HepG2 (cell line): ENCODE data around the gene ONECUT2. TPM values are rescaled to one million over a fixed set of nuclear protein-coding genes. Genes with fewer than 3 reads are reported as not detected.
A peak's percentile ranks its signal among the peaks of the same experiment; 100 is the strongest.

Source experiments
- AGO2 ChIP-seq: fragments of 200-400 bp; formaldehyde crosslinking; optimal IDR thresholded peaks from 2 replicates; pipeline ENCODE3; 2017; ENCODE audit warnings: mild to moderate bottlenecking, low read depth, low read length, moderate library complexity
- ARHGAP35 ChIP-seq: sonication (generic); formaldehyde crosslinking; IDR thresholded peaks from 2 replicates; pipeline ENCODE4 v1.9.0; 2022; ENCODE audit warnings: mild to moderate bottlenecking, inconsistent platforms, moderate library complexity, missing genetic modification reagents, borderline replicate concordance
- ARNT ChIP-seq: fragments of 450-650 bp; IDR thresholded peaks from 2 replicates; pipeline ENCODE4 v1.6.1; 2017
- CCDC6 ChIP-seq: sonication (generic); formaldehyde crosslinking; IDR thresholded peaks from 2 replicates; pipeline ENCODE4 v1.8.1; 2022; ENCODE audit warnings: mild to moderate bottlenecking, missing genetic modification reagents, moderate library complexity
- HOXA7 ChIP-seq: sonication (generic); formaldehyde crosslinking; IDR thresholded peaks from 2 replicates; pipeline ENCODE4 v1.8.1; 2022; ENCODE audit warnings: mild to moderate bottlenecking, missing genetic modification reagents, moderate library complexity
- KLF16 ChIP-seq, 2 experiments: sonication (generic) in 1 of 2; formaldehyde crosslinking in 1 of 2; IDR thresholded peaks; 2 replicates each; pipeline versions ENCODE4 v1.6.1 to v1.8.0; 2016 to 2023; ENCODE audit warnings: missing genetic modification reagents in 2 of 2, missing compliant biosample characterization in 1 of 2
- MED13 ChIP-seq: sonication (generic); formaldehyde crosslinking; IDR thresholded peaks from 2 replicates; pipeline ENCODE4 v1.5.0; 2020; ENCODE audit warnings: missing genetic modification reagents
- MED8 ChIP-seq: sonication (generic); formaldehyde crosslinking; IDR thresholded peaks from 2 replicates; pipeline ENCODE4 v1.8.1; 2023; ENCODE audit warnings: mild to moderate bottlenecking, missing genetic modification reagents; ENCODE audit not compliant: insufficient replicate concordance
- NFKBIZ ChIP-seq: IDR thresholded peaks from 2 replicates; pipeline ENCODE4 v1.6.1; 2018; ENCODE audit warnings: missing genetic modification reagents, missing compliant biosample characterization
- RORA ChIP-seq: sonication (generic); formaldehyde crosslinking; IDR thresholded peaks from 2 replicates; pipeline ENCODE4 v1.5.0; 2020; ENCODE audit warnings: mild to moderate bottlenecking, missing genetic modification reagents, moderate library complexity
- RXRB ChIP-seq: IDR thresholded peaks from 2 replicates; pipeline ENCODE4 v1.6.1; 2016; ENCODE audit warnings: borderline replicate concordance, missing genetic modification reagents, missing compliant biosample characterization
- SATB2 ChIP-seq: sonication (generic); formaldehyde crosslinking; IDR thresholded peaks from 2 replicates; pipeline ENCODE4 v1.5.0; 2020; ENCODE audit warnings: missing genetic modification reagents
- SMARCE1 ChIP-seq: fragments of 450-650 bp; IDR thresholded peaks from 2 replicates; pipeline ENCODE4 v1.6.1; 2017; ENCODE audit warnings: borderline replicate concordance
- SNAPC2 ChIP-seq: sonication (generic); formaldehyde crosslinking; IDR thresholded peaks from 2 replicates; pipeline ENCODE4 v1.8.1; 2022; ENCODE audit warnings: mild to moderate bottlenecking, missing genetic modification reagents
- TBP ChIP-seq: sonication (generic); formaldehyde crosslinking; IDR thresholded peaks from 2 replicates; pipeline ENCODE4 v1.5.0; 2020; ENCODE audit warnings: missing genetic modification reagents
- TBX3 ChIP-seq: fragments of 450-650 bp; IDR thresholded peaks from 2 replicates; pipeline ENCODE4 v1.6.1; 2017; ENCODE audit warnings: antibody characterized with exemption, mild to moderate bottlenecking, inconsistent platforms, borderline replicate concordance
- ZHX1 ChIP-seq: sonication (generic); formaldehyde crosslinking; IDR thresholded peaks from 2 replicates; pipeline ENCODE4 v1.8.1; 2022; ENCODE audit warnings: low read depth, mild to moderate bottlenecking, missing genetic modification reagents
- ZNF234 ChIP-seq: sonication (generic); formaldehyde crosslinking; conservative IDR thresholded peaks from 2 replicates; pipeline ENCODE4 v1.5.1; 2020; ENCODE audit warnings: mild to moderate bottlenecking, missing genetic modification reagents
- ZNF263 ChIP-seq: sonication (generic); formaldehyde crosslinking; IDR thresholded peaks from 2 replicates; pipeline ENCODE4 v1.4.0; 2020; ENCODE audit warnings: missing genetic modification reagents
- ZNF275 ChIP-seq: sonication (generic); formaldehyde crosslinking; IDR thresholded peaks from 2 replicates; pipeline ENCODE4 v1.8.0; 2022; ENCODE audit warnings: missing genetic modification reagents, mild to moderate bottlenecking, inconsistent platforms, borderline replicate concordance
- ZNF292 ChIP-seq: sonication (generic); formaldehyde crosslinking; IDR thresholded peaks from 2 replicates; pipeline ENCODE4 v1.8.1; 2022; ENCODE audit warnings: mild to moderate bottlenecking, low read depth, missing genetic modification reagents, borderline replicate concordance
- ZNF572 ChIP-seq: sonication (generic); formaldehyde crosslinking; IDR thresholded peaks from 2 replicates; pipeline ENCODE4 v1.5.1; 2020; ENCODE audit warnings: mild to moderate bottlenecking, missing genetic modification reagents
- ZNF652 ChIP-seq: IDR thresholded peaks from 2 replicates; pipeline ENCODE4 v1.6.1; 2016; ENCODE audit warnings: low read depth, borderline replicate concordance
- ZNF713 ChIP-seq: sonication (generic); formaldehyde crosslinking; IDR thresholded peaks from 2 replicates; pipeline ENCODE4 v1.4.0; 2020; ENCODE audit warnings: mild to moderate bottlenecking, missing genetic modification reagents
- ZNF776 ChIP-seq: sonication (generic); formaldehyde crosslinking; IDR thresholded peaks from 2 replicates; pipeline ENCODE4 v1.4.0; 2020; ENCODE audit warnings: mild to moderate bottlenecking, missing genetic modification reagents
- polyA plus RNA-seq, 8 experiments: library from polyadenylated mRNA; depleted of rRNA in 3 of 8; stranded (reverse) in 7 of 8; unstranded in 1 of 8; fragments of >200 nt; fragmentation: Illumina TruSeq in 4 of 8; extraction: Trizol in 4 of 8; gene quantifications; 2 replicates each; pipeline versions ENCODE4 v1.2.1 to v1.2.3, GENCODE V29; 2011 to 2016; ENCODE audit warnings: low read depth in 4 of 8, missing spikeins in 1 of 8, mixed read lengths in 1 of 8; ENCODE audit not compliant: insufficient read depth in 1 of 8
- total RNA-seq, 5 experiments: library from RNA; depleted of rRNA; stranded (reverse); fragments of >200 nt; fragmentation: Illumina TruSeq; extraction: Trizol; gene quantifications; 2 replicates each; pipeline ENCODE4 v1.2.3, GENCODE V29; 2016; ENCODE audit warnings: low read depth in 1 of 5
- TF ChIP-seq, protein P1 (sequence below): sonication (generic); formaldehyde crosslinking; IDR thresholded peaks from 2 replicates; pipeline ENCODE4 v1.8.0; 2022; ENCODE audit warnings: mild to moderate bottlenecking, missing genetic modification reagents, borderline replicate concordance

ONECUT2 gene
- total and polyA plus RNA-seq, 2 of the 13 experiments (the other 11 are each of a cell fraction or from before 2014, with no cell fraction given): 3.0 to 3.2 TPM

- no peak for TF ChIP-seq AGO2
- TF ChIP-seq NFKBIZ (CRISPR knock-in tag): no peak
- TF ChIP-seq ZNF292 (CRISPR knock-in tag): peak; percentile 34; the same call in 1 of the 2 replicates
- no peak for TF ChIP-seq TBP
- TF ChIP-seq TBX3: no peak
- 0 out of 2 replicates have a peak, but pooled peaks have one; percentile 24 for TF ChIP-seq RXRB (CRISPR knock-in tag)
- TF ChIP-seq, protein P1, sequence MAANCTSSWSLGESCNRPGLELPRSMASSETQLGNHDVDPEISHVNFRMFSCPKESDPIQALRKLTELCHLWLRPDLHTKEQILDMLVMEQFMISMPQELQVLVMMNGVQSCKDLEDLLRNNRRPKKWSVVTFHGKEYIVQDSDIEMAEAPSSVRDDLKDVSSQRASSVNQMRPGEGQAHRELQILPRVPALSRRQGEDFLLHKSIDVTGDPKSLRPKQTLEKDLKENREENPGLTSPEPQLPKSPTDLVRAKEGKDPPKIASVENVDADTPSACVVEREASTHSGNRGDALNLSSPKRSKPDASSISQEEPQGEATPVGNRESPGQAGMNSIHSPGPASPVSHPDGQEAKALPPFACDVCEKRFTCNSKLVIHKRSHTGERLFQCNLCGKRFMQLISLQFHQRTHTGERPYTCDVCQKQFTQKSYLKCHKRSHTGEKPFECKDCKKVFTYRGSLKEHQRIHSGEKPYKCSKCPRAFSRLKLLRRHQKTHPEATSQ (CRISPR knock-in tag): no peak
- no peak for TF ChIP-seq ZNF776 (CRISPR knock-in tag)
- TF ChIP-seq ZNF234 (CRISPR knock-in tag): no peak
- TF ChIP-seq RORA (CRISPR knock-in tag): no peak
- no peak for TF ChIP-seq ZNF652
- no peak for TF ChIP-seq SNAPC2
- TF ChIP-seq ZNF263 (CRISPR knock-in tag): no peak
- TF ChIP-seq SMARCE1: no peak
- no peak for TF ChIP-seq SATB2
- no peak for TF ChIP-seq KLF16 (CRISPR knock-in tag; IDR thresholded peaks at IDR 0.05)
- TF ChIP-seq ZNF572 (CRISPR knock-in tag): no peak
- TF ChIP-seq CCDC6: 0 out of 2 replicates have a peak, but pooled peaks have one; percentile 16
- no peak for TF ChIP-seq HOXA7
- no peak for TF ChIP-seq ARNT
- no peak for TF ChIP-seq MED13
- no peak for TF ChIP-seq MED8
- TF ChIP-seq ZNF713 (CRISPR knock-in tag): no peak
- no peak for TF ChIP-seq ARHGAP35
- TF ChIP-seq ZHX1 (CRISPR knock-in tag): no peak
- no peak for TF ChIP-seq ZNF275 (CRISPR knock-in tag)
These were observed 98.1 kb downstream of the ONECUT2 start (continued) for GRCh38 chr18:57533006-57533867.
